Sciatic nerve (tissue), 2 donors: ENCODE results near the gene MALRD1. TPM values are rescaled to one million over a fixed set of nuclear protein-coding genes. Genes with fewer than 3 reads are reported as not detected.

Source experiments
- ATAC-seq: fragments of 200-7000 bp; cut with Tn5 transposase; one replicate; pipeline ENCODE4 v1.9.1; 2020; ENCODE audit warnings: mild to moderate bottlenecking, moderate library complexity
- DNase-seq: peaks from one replicate; pipeline ENCODE4 v3.0.0-alpha.2; 2020; ENCODE audit warnings: low spot score
- intact Hi-C: fragments of 100-400 bp; cut with DNase I; formaldehyde crosslinking; loops from one replicate; pipeline ENCODE4 v1.14.2; 2022
- total RNA-seq: library from RNA; stranded (reverse); fragmentation: NEBNext Ultra II Directional; extraction: Animal tissue kit (Norgen Biotek cat#: 25700); gene quantifications from one replicate; pipeline ENCODE4 v1.2.1, GENCODE V29; 2021
- donor health status: DM: no; HTN: no; CAD: no.
- donor health status: DM: no; HTN: no; CAD: no.

The MALRD1 gene
- total RNA-seq, 1 donor from 2014 or later: 4.5 TPM

DNA sequence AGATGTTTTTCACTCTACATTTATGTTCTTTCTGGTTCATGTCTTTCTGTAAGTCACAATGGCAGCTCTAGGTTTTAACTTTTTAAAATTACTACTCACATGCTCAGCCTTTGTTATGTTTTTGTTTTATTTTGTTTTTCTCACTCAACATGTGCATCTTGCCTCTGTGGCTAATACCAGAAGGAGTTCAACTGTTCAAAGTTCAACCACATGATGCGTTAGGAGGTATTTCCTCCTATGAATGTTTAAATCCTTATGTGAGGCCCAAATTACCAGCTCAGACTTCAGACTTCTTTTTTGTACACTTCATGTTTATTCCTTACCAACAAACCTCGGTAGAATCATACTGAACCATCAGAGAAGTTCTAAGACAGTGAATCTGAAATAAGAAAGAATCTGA lies 151.6 kb downstream of the MALRD1 start:
- ATAC-seq (no peak), DNase-seq (no peak)
- intact Hi-C loops: no loop called here

DNA sequence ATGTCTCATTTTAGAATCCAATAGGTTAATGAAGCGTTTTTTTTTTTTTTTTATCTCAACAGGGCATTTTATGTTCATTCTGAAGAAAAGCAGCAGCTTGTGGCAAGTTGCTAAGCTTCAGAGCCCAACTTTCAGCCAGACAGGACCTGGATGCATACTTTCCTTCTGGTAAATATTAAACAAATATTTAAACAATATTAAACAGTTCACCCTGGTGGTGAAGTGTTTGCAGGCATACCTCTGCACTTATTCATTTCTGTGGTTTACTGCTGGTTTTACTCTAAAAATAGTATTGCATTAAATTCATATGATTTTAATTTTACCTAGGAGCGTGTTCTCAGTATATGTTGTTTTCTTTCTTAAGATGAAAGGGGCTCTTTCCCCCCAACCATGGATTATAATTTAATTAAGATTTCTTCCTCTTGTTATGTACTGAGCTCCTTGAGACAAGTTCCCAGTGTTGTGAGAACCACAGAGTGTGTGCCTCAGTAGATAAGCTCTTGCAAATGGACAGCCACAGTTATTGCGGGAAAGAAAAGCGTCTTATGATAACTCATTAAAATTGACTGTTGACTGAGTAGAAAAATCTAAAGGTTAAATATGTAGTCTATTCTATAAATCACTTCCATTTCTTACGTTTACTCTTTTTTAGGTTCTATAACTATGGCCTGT lies 155.8 kb downstream of the MALRD1 start:
- ATAC-seq (no peak), DNase-seq (no peak)
- intact Hi-C loops: no loop called here

- intact Hi-C loops: no loop called here
- no peak for DNase-seq
Measured at GRCh38 chr10:19209319-19209718, 160.7 kb downstream of the MALRD1 start.

DNA sequence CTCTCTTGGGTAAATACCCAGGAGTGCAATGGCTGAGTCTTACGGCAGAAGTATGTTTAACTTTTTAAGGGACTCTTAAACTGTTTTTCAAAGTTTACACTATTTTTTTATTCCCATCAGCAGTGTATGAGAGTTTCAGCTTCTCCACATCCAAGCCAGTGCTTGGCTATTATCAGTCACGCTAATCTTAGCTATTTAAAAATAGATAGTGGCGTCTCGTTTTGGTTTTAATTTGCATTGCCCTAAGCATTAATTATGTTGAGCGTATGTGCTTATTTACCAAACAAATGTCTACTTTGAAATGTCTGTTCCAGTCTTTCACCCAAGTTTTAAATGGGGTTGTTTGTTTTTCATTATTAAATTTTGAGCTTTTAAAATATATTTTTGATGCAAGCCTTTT lies 164.0 kb downstream of the MALRD1 start:
- DNase-seq (no peak), ATAC-seq (no peak)
- intact Hi-C loops: no loop called here

More at GRCh38 chr10:19209319-19209718, 160.7 kb downstream of the MALRD1 start:
- ATAC-seq: no peak

DNA sequence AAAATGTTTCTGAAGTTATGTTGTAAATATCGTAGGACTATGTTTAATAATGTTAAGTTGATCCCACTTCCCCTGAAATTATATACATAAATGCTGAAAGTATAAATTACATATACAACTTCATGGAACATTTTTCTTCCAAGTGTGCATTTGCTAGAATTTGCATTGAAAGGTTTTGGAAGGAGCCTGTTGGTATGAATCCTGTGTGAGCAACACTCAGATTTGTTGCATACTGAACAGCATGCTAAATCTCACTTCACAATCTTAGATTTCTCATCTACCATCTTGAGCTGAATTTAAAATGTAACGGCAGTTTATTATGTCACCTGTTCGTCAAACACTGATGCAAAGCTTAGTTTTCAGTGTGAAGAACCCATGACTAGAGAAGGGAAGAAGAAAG lies 172.6 kb downstream of the MALRD1 start:
- DNase-seq: no peak

DNA sequence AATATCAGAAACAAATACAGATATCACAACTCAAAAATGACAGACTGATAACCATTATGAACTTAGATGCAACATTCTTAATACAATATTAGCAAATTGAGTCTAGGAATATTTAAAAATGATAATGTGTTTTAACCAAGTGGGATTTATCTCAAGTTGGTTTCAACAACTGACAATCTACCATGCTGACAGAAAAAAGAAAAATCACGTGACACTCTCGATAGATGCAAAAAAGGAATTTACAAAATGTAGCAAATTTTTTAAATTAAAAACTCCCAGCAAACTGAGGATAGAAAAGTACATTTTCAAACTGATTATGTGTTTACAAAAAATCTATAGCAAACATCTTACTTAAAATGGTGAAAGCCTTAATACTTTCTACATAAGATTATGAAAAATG lies 177.4 kb downstream of the MALRD1 start:
- ATAC-seq (no peak), DNase-seq (no peak)
- intact Hi-C loops: no loop called here

More for the DNA sequence above, 172.6 kb downstream of the MALRD1 start:
- no peak for ATAC-seq
- intact Hi-C loops: no loop called here

- intact Hi-C loops: no loop called here
- ATAC-seq: no peak
- no peak for DNase-seq
Measured at GRCh38 chr10:19231034-19231433, 182.4 kb downstream of the MALRD1 start.

DNA sequence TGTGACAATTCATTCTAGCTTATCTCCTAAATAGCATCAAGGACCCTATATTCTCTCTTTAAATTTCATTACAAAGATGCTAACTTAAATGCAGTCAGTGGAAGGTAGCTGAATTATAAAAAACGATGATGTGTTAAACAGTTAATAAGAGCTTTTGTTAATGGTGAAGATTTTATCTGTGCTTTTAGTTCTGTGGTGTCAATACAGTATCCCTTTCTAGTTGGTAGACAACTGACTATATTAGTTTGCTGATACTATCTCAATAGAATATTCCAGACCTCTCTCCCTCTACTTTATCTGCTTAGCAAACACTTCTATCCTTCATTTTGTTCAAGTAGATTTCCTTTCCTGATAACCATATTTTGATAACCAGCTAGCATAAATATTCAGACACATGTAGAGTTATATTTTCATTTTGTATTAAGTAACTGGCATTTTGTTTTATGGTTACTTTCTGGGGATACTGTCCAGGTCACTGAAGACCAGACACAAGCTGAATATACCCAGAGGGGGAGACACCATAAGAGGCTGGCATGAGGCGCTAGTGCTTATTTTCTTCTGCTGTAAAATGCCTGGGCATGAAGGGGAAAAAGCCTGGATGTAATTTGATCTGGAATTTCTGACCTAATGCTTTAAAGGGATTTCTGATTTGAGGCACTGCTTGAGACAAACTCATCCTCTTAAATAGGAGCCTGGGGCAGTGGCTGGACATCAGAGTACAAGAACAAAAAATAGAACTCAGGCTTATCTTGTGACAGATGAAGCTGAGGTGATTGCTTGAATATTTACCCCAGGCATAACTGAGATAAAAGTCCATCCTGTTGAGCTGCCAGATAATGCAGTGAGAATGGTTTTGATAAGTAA lies 197.5 kb downstream of the MALRD1 start:
- no peak for ATAC-seq
- intact Hi-C loops: no loop called here
- no peak for DNase-seq

- ATAC-seq (no peak), DNase-seq (no peak)
- intact Hi-C loops: no loop called here
Measured at GRCh38 chr10:19247843-19248242, 199.2 kb downstream of the MALRD1 start.

- no peak for DNase-seq
- ATAC-seq: no peak
Measured at GRCh38 chr10:19250546-19250945, 201.9 kb downstream of the MALRD1 start.

GRCh38 chr10:19252531-19252930 lies 203.9 kb downstream of the MALRD1 start:
- no peak for DNase-seq
- intact Hi-C loops: no loop called here
- no peak for ATAC-seq

More at GRCh38 chr10:19250546-19250945, 201.9 kb downstream of the MALRD1 start:
- intact Hi-C loops: no loop called here

DNA sequence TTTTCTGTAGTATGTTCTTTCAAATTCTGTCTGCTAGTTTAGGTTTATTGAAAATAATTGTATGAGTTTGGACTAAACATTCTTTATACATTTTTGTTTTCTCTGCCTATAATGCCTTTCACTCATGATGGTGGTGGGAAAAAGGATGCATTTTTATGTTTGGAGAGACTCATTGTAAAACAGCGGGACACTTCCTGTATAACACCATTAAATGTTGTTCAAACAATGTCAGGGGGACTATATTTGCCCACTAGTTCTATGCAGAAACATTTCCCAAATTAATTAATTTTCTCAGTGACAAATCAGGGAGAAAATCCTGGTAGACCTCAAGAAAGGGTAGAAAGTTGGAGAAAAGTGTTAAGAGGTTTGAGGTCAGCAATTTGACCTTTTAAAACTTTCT lies 207.7 kb downstream of the MALRD1 start:
- no peak for ATAC-seq
- intact Hi-C loops: no loop called here

GRCh38 chr10:19263262-19263661 lies 214.7 kb downstream of the MALRD1 start:
- intact Hi-C loops: no loop called here
- no peak for ATAC-seq
- DNase-seq: no peak

More for the DNA sequence above, 207.7 kb downstream of the MALRD1 start:
- no peak for DNase-seq

GRCh38 chr10:19283285-19283684 lies 234.7 kb downstream of the MALRD1 start:
- intact Hi-C loops: no loop called here
- ATAC-seq (no peak), DNase-seq (no peak)

DNA sequence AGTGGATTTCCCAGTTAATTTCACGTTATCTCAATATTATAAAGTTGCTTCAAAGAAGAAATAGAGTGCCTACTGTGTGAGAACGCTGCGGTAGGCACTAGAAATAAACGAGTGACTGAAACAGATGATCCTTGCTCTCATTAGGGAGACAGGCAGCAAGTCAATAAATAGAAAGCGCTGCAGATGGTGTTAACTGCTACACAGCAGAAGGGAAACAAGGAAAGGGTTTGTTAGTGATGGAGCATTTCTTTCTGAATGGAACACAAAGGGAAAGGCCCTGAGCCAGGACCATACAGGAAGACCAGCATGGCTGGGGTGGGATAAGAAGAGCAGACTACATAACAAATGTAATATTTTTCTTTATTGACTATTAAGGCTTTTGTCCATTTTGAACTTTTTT lies 235.2 kb downstream of the MALRD1 start:
- DNase-seq (no peak), ATAC-seq (no peak)
- intact Hi-C loops: no loop called here

GRCh38 chr10:19290770-19291169 lies 242.2 kb downstream of the MALRD1 start:
- ATAC-seq: no peak
- intact Hi-C loops: no loop called here
- no peak for DNase-seq

DNA sequence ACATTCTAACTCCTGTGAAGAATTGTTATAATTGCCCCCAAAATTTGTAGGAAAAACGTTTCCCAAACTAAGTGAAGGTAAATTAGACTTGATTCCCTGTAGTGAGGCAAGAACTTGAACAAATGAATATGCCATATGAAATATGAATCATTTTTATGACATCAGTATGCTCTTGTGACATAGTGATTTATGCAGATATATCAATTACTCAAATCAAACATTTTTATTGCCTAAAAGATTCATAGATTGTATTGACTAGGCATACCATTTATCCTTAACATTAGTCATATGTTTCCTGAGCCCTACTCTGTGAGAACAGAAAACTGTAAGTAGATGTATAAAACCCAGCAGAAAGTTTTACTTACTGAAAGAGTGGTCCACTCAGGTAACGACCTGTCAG lies 245.6 kb downstream of the MALRD1 start:
- ATAC-seq (no peak), DNase-seq (no peak)
- intact Hi-C loops: no loop called here

- ATAC-seq: no peak
- intact Hi-C loops: no loop called here
- no peak for DNase-seq
Measured at GRCh38 chr10:19299645-19300044, 251.0 kb downstream of the MALRD1 start.

DNA sequence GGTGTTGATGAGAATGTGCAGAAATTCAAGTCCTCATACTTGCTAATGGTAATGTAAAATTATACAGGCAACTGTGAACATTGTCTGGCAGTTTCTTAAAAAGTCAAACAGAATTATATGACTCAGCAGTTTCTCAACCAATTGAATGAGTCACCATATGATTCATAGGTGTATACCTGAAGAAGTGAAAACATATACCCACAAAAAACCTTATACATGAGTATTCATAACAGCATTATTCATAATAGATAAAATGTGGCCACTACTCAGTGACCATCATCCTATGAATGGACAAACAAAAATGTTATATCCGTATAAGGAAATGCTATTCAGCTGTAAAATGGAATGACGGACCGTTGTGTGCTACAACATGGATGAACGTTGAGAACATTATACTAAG lies 253.5 kb downstream of the MALRD1 start:
- ATAC-seq (no peak), DNase-seq (no peak)
- intact Hi-C loops: no loop called here

GRCh38 chr10:19310066-19310465 lies 261.5 kb downstream of the MALRD1 start:
- intact Hi-C loops: no loop called here
- DNase-seq (no peak), ATAC-seq (no peak)
